ENCODE measurements around the gene EPHA1. TPM values are rescaled to one million over a fixed set of nuclear protein-coding genes. Genes with fewer than 3 reads are reported as not detected.

Gene EPHA1
- total and polyA plus RNA-seq, 2 of the 4 experiments (the other 2 are of a cell fraction): 0.10 TPM; not detected in 1

DNA sequence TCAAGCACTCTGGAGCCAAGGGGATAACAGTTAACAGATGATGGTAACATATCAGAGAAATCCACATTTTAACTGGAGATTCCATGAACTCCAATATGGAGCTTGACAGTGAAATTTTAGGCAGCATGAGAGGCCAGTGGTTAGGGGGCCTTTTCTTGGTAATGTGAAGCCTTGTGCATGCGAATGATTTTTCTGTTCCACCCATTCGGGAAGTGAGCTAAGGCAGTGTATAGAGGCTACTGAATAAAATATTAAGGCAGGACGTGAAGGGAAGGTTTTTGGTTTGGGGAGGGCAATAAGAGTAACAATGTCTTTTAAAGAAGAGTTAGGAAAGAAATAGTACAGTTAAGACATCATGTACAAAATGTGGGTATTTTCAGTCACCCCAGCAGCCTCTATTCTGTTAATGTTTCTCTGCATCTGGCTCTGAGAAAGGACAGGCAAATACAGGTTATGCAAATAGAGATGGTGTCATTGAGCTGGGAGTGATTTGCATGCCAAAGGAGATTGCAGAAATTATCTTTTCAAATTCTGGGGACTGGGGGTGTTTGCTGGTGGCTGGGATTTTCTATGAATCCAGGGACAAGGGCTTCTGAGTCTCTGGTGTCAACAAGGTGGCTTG, 27.8 kb upstream of the EPHA1 start:
- Histone ChIP-seq H3K9ac (ENCODE audit: low read depth, low read length) (no peak overlapping the region), H2BK5ac (ENCODE audit: low read depth, low read length, poor library complexity, severe bottlenecking) (no peak overlapping the region), H3K27me3 (ENCODE audit: control insufficient read depth, insufficient read depth, low read length) (peaks cover 4% of the 10 kb centered on the region), H2BK120ac (ENCODE audit: low read depth, low read length) (no peak overlapping the region), H3K36me3 (ENCODE audit: control insufficient read depth, insufficient read depth, low read length) (no peaks in the 10 kb centered on the region), H3K9me1 (ENCODE audit: insufficient read depth, low read length) (no peaks in the 10 kb centered on the region), H4K5ac (ENCODE audit: low read depth, low read length) (no peak overlapping the region), H3K23ac (ENCODE audit: low read depth, low read length) (no peak overlapping the region), H3K4me2 (ENCODE audit: low read depth, low read length) (no peak overlapping the region), H2AFZ (replicated peaks; ENCODE audit: low read length, poor library complexity) (no peak overlapping the region), H3K79me1 (ENCODE audit: low read depth in 1 of 2, low read length in 2 of 2) (no peaks in the 10 kb centered on the region), H4K20me1 (ENCODE audit: insufficient read depth, low read length) (no peaks in the 10 kb centered on the region), H2AK9ac (replicated peaks; ENCODE audit: low read depth, low read length, poor library complexity) (no peak overlapping the region), H3K27ac (ENCODE audit: insufficient read depth, low read length) (no peak overlapping the region), H4K91ac (ENCODE audit: insufficient read depth, low read depth, low read length) (no peak overlapping the region), H2BK15ac (ENCODE audit: low read depth, low read length) (no peak overlapping the region), H4K8ac (ENCODE audit: low read depth in 2 of 2, low read length in 2 of 2) (no peak overlapping the region), H3K4me3 (ENCODE audit: insufficient read depth, low read depth, low read length) (no peak overlapping the region), H3K18ac (ENCODE audit: low read depth, low read length) (no peak overlapping the region), H3K9me3 (ENCODE audit: control insufficient read depth, insufficient read depth, low read length) (no peaks in the 10 kb centered on the region), H2BK20ac (ENCODE audit: low read depth, low read length) (no peak overlapping the region), H3K4ac (ENCODE audit: low read depth, low read length) (no peak overlapping the region), H2AK5ac (ENCODE audit: low read depth, low read length) (no peak overlapping the region), H3K14ac (replicated peaks; ENCODE audit: low read depth, low read length) (no peak overlapping the region), H3K4me1 (ENCODE audit: control insufficient read depth, insufficient read depth, low read length) (no peaks in the 10 kb centered on the region), H3K56ac (ENCODE audit: extremely low read depth, insufficient read depth, low read length) (no peak overlapping the region)
- ATAC-seq (ENCODE audit: low read depth) (no peak), DNase-seq (no peak)
- BruUV-seq (replicated peaks): no TSS peak
- TF ChIP-seq BHLHE40 (IDR thresholded peaks at IDR 0.05; ENCODE audit: low read depth, low read length) (no peak), RCOR1 (IDR thresholded peaks at IDR 0.05; ENCODE audit: insufficient replicate concordance, low read length) (no peak), SMC3 (IDR thresholded peaks at IDR 0.05; ENCODE audit: low read depth, low read length) (no peak), NFE2L2 (IDR thresholded peaks at IDR 0.05; ENCODE audit: low read depth, low read length) (no peak), POLR2A (IDR thresholded peaks at IDR 0.05; ENCODE audit: low read depth, low read length) (no peak), MAZ (IDR thresholded peaks at IDR 0.05; ENCODE audit: borderline replicate concordance, low read depth, low read length) (no peak), RAD21 (IDR thresholded peaks at IDR 0.05; ENCODE audit: low read length) (no peak), FOS (IDR thresholded peaks at IDR 0.05; ENCODE audit: low read depth, low read length) (no peak), RFX5 (IDR thresholded peaks at IDR 0.05; ENCODE audit: low read depth, low read length) (no peak), CEBPB (IDR thresholded peaks at IDR 0.05; ENCODE audit: low read depth, low read length) (no peak), MXI1 (IDR thresholded peaks at IDR 0.05; ENCODE audit: borderline replicate concordance, low read depth, low read length) (no peak), MAFK (IDR thresholded peaks at IDR 0.05; ENCODE audit: low read depth, low read length) (no peak), CHD1 (IDR thresholded peaks at IDR 0.05; ENCODE audit: low read depth, low read length) (no peak)
- TF ChIP-seq, protein P1, sequence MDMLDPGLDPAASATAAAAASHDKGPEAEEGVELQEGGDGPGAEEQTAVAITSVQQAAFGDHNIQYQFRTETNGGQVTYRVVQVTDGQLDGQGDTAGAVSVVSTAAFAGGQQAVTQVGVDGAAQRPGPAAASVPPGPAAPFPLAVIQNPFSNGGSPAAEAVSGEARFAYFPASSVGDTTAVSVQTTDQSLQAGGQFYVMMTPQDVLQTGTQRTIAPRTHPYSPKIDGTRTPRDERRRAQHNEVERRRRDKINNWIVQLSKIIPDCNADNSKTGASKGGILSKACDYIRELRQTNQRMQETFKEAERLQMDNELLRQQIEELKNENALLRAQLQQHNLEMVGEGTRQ (IDR thresholded peaks at IDR 0.05; ENCODE audit: low read depth, low read length): no peak
- TF ChIP-seq, protein P2, sequence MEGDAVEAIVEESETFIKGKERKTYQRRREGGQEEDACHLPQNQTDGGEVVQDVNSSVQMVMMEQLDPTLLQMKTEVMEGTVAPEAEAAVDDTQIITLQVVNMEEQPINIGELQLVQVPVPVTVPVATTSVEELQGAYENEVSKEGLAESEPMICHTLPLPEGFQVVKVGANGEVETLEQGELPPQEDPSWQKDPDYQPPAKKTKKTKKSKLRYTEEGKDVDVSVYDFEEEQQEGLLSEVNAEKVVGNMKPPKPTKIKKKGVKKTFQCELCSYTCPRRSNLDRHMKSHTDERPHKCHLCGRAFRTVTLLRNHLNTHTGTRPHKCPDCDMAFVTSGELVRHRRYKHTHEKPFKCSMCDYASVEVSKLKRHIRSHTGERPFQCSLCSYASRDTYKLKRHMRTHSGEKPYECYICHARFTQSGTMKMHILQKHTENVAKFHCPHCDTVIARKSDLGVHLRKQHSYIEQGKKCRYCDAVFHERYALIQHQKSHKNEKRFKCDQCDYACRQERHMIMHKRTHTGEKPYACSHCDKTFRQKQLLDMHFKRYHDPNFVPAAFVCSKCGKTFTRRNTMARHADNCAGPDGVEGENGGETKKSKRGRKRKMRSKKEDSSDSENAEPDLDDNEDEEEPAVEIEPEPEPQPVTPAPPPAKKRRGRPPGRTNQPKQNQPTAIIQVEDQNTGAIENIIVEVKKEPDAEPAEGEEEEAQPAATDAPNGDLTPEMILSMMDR (conservative IDR thresholded peaks at IDR 0.05; ENCODE audit: low read depth, low read length): no peak
- TF ChIP-seq, protein P3, sequence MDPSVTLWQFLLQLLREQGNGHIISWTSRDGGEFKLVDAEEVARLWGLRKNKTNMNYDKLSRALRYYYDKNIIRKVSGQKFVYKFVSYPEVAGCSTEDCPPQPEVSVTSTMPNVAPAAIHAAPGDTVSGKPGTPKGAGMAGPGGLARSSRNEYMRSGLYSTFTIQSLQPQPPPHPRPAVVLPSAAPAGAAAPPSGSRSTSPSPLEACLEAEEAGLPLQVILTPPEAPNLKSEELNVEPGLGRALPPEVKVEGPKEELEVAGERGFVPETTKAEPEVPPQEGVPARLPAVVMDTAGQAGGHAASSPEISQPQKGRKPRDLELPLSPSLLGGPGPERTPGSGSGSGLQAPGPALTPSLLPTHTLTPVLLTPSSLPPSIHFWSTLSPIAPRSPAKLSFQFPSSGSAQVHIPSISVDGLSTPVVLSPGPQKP (IDR thresholded peaks at IDR 0.05; ENCODE audit: borderline replicate concordance, low read depth, low read length): no peak
- dilution Hi-C loops (cut with HindIII; ENCODE audit: low sequenced_read_pairs, unreplicated experiment) (no loop called here), intact Hi-C loops (cut with micrococcal nuclease) (no loop called here), in situ Hi-C loops (cut with MboI; ENCODE audit: low sequenced_read_pairs) (loop anchor here (25.0 kb wide), 1 partner anchor 424 kb away; no protein-coding TSS in a partner anchor)
- CTCF ChIA-PET: no interaction called here
- POLR2A ChIA-PET (ENCODE audit: unreplicated experiment): no interaction called here
- 80% methylated on average over 1 of the region's 3 CpGs; no CpG with 5 or more reads in 1 of the 2 experiments for WGBS, 2 experiments (ENCODE audit: extremely low coverage in 2 of 2, insufficient read length in 1 of 2)

All from IMR-90 (cell line).